ENCODE measurements around the gene MIPOL1. TPM values are rescaled to one million over a fixed set of nuclear protein-coding genes. Genes with fewer than 3 reads are reported as not detected.

Gene MIPOL1
- total and polyA plus RNA-seq, 2 donors (not counting 3 experiments of a cell fraction or from before 2014, with no cell fraction given): 3.4 to 33.5 TPM

DNA sequence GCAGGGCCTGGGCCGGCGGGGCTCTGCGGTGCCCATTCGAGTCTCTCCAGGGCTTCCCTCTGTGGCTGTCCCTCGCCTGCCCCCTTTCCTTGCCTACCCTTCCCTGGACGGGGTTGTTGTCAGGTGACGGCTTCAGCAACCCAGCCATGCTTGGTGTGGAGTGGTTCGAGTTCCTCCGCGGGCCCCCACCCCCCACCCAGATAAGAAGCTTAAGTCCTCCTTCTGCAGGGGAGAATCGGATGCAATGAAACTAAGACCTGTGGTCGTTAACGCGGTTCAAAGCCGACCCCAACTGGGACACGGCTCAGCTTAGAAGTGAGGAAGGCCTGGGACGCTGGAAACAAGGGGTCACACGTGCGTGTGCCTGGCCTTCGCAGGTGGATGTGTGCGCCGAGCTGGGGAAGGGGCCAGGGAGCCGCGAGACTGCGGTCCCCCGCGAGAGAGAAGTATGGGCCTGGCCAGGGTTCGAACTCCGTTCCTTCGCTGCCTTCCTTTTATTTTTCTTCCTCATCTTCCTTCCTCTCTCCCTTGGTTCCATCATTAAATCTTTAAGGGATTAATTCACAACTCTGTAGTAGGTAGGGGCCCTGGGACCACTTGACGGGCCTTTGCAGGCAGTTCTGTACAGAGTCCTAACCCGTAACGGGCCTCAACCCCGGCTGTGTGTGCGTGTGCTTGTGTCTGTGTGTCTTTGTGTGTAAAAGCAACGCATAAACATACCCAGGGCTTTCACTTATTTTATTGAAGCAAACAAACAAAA lies 401.2 kb downstream of the MIPOL1 start:
- H3K36me3 ChIP-seq (ENCODE audit: control insufficient read depth in 2 of 2, extremely low read depth in 1 of 2, insufficient read depth in 2 of 2, low read length in 2 of 2): no peaks in the 10 kb centered on the region
- H3K27me3 ChIP-seq (ENCODE audit: control insufficient read depth in 2 of 2, insufficient read depth in 2 of 2, low read length in 2 of 2): peaks cover 80 to 88% of the 10 kb centered on the region in 2 experiments
- no peak for DNase-seq (ENCODE audit: low read depth, low spot score)
- BruUV-seq (replicated peaks): no TSS peak
- no peak overlapping the region for H3K27ac ChIP-seq (ENCODE audit: insufficient read depth, low read depth, low read length)
- CTCF ChIA-PET: interaction anchor here (1.7 kb wide), 1 partner anchor 11 kb away, joined by 11 read pairs; no protein-coding TSS in a partner anchor
- H4K20me1 ChIP-seq (replicated peaks; ENCODE audit: control insufficient read depth, extremely low read depth, insufficient read depth, low read length): no peaks in the 10 kb centered on the region
- dilution Hi-C loops (cut with MboI; ENCODE audit: extremely low pct_ligation_motif_present, low sequenced_read_pairs) (no loop called here), intact Hi-C loops (cut with micrococcal nuclease) (loop anchor here (5.0 kb wide), 1 partner anchor 937 kb away; the partner anchor contains the start of gene PAX9)
- no peaks in the 10 kb centered on the region for H3K9me1 ChIP-seq (replicated peaks; ENCODE audit: control insufficient read depth, extremely low read depth, insufficient read depth, low read length)
- H3K79me2 ChIP-seq (ENCODE audit: control insufficient read depth, insufficient read depth, low read length): no peaks in the 10 kb centered on the region
- H3K4me1 ChIP-seq (ENCODE audit: control insufficient read depth, extremely low read depth, insufficient read depth, low read length): peaks cover 9% of the 10 kb centered on the region
- POLR2A ChIA-PET: no interaction called here
- no peak for FAIRE-seq
- no peak overlapping the region for H3K9ac ChIP-seq (replicated peaks; ENCODE audit: extremely low read depth, insufficient read depth, low read length)
- H3K4me3 ChIP-seq (replicated peaks in 1 of 3; ENCODE audit: insufficient read depth in 1 of 3, low read depth in 1 of 3, low read length in 3 of 3): no peak overlapping the region
- H3K9me3 ChIP-seq (replicated peaks; ENCODE audit: control insufficient read depth, insufficient read depth, low read length): no peaks in the 10 kb centered on the region
- no peak overlapping the region for H3K4me2 ChIP-seq (ENCODE audit: insufficient read depth, low read length)
- TF ChIP-seq, protein P1, sequence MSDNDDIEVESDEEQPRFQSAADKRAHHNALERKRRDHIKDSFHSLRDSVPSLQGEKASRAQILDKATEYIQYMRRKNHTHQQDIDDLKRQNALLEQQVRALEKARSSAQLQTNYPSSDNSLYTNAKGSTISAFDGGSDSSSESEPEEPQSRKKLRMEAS (IDR thresholded peaks at IDR 0.05; ENCODE audit: insufficient read depth, insufficient read length): no peak
- TF ChIP-seq GATA2 (IDR thresholded peaks at IDR 0.05; ENCODE audit: insufficient read depth, insufficient read length, low read depth, low read length) (no peak), POLR2AphosphoS5 (IDR thresholded peaks at IDR 0.05; ENCODE audit: insufficient read depth, low read depth, low read length) (no peak), EZH2 (IDR thresholded peaks at IDR 0.05; ENCODE audit: borderline replicate concordance, low read depth, low read length, severe bottlenecking) (peak; percentile 43), JUN (IDR thresholded peaks at IDR 0.05; ENCODE audit: borderline replicate concordance, insufficient read depth, insufficient read length, low read depth) (no peak), POLR2A (IDR thresholded peaks at IDR 0.05; ENCODE audit: low read depth, low read length) (no peak)
- TF ChIP-seq, protein P2, sequence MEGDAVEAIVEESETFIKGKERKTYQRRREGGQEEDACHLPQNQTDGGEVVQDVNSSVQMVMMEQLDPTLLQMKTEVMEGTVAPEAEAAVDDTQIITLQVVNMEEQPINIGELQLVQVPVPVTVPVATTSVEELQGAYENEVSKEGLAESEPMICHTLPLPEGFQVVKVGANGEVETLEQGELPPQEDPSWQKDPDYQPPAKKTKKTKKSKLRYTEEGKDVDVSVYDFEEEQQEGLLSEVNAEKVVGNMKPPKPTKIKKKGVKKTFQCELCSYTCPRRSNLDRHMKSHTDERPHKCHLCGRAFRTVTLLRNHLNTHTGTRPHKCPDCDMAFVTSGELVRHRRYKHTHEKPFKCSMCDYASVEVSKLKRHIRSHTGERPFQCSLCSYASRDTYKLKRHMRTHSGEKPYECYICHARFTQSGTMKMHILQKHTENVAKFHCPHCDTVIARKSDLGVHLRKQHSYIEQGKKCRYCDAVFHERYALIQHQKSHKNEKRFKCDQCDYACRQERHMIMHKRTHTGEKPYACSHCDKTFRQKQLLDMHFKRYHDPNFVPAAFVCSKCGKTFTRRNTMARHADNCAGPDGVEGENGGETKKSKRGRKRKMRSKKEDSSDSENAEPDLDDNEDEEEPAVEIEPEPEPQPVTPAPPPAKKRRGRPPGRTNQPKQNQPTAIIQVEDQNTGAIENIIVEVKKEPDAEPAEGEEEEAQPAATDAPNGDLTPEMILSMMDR (IDR thresholded peaks at IDR 0.05; ENCODE audit: extremely low read depth in 1 of 2, insufficient read depth in 1 of 2, low read depth in 1 of 2, low read length in 2 of 2): no peak
- no peak overlapping the region for H2AFZ ChIP-seq (ENCODE audit: low read depth, low read length)
